Liver (tissue), 9 donors: ENCODE results near the gene RBM14. TPM values are rescaled to one million over a fixed set of nuclear protein-coding genes. Genes with fewer than 3 reads are reported as not detected.

ENCODE experiments used
- DNase-seq: peaks from one replicate; pipeline ENCODE4 v3.0.0-alpha.2; 2017; ENCODE audit warnings: low spot score
- H3K27ac ChIP-seq, 2 donors: one replicate each; pipeline ENCODE4 v1.7.0; 2013; ENCODE audit warnings: inconsistent platforms in 2 of 2, low read length in 2 of 2, control low read depth in 1 of 2, low read depth in 1 of 2, mild to moderate bottlenecking in 1 of 2
- H3K27me3 ChIP-seq, 4 donors: one replicate each; pipeline versions ENCODE4 v1.6.1 to v1.7.0; 2013; ENCODE audit warnings: low read length in 3 of 4, inconsistent platforms in 1 of 4, mild to moderate bottlenecking in 1 of 4, moderate library complexity in 1 of 4; ENCODE audit not compliant: control insufficient read depth in 4 of 4, insufficient read depth in 4 of 4
- H3K36me3 ChIP-seq, 4 donors: one replicate each; pipeline versions ENCODE4 v1.6.1 to v1.7.0; 2013; ENCODE audit warnings: low read length in 3 of 4, mild to moderate bottlenecking in 3 of 4, low read depth in 1 of 4, moderate library complexity in 1 of 4; ENCODE audit not compliant: control insufficient read depth in 4 of 4, insufficient read depth in 3 of 4
- H3K4me1 ChIP-seq, 4 donors: one replicate each; pipeline versions ENCODE4 v1.6.1 to v1.7.0; 2013; ENCODE audit warnings: low read length in 3 of 4, mild to moderate bottlenecking in 3 of 4, moderate library complexity in 1 of 4; ENCODE audit not compliant: control insufficient read depth in 4 of 4, insufficient read depth in 4 of 4
- H3K4me3 ChIP-seq, 3 donors: one replicate each; pipeline versions ENCODE4 v1.6.1 to v1.7.0; 2013; ENCODE audit warnings: low read length in 3 of 3, control low read depth in 1 of 3, low read depth in 1 of 3, mild to moderate bottlenecking in 1 of 3
- H3K9ac ChIP-seq, 2 donors: one replicate each; pipeline ENCODE4 v1.7.0; 2013; ENCODE audit warnings: low read length in 2 of 2, mild to moderate bottlenecking in 2 of 2, moderate library complexity in 2 of 2, control low read depth in 1 of 2, low read depth in 1 of 2
- H3K9me3 ChIP-seq, 4 donors: one replicate each; pipeline versions ENCODE4 v1.6.1 to v1.7.0; 2013; ENCODE audit warnings: low read length in 3 of 4; ENCODE audit not compliant: control insufficient read depth in 4 of 4
- EGR1 ChIP-seq, 2 donors: IDR thresholded peaks; 2 replicates each; pipeline ENCODE4 v1.6.1; 2016 to 2018; ENCODE audit warnings: antibody characterized with exemption in 2 of 2, low read depth in 2 of 2
- FOXA1 ChIP-seq: IDR thresholded peaks from 2 replicates; pipeline ENCODE4 v1.6.1; 2016; ENCODE audit warnings: antibody characterized with exemption
- FOXA2 ChIP-seq: IDR thresholded peaks from 2 replicates; pipeline ENCODE4 v1.6.1; 2016; ENCODE audit warnings: antibody characterized with exemption
- GABPA ChIP-seq, 2 donors: IDR thresholded peaks in 1 of 2; conservative IDR thresholded peaks in 1 of 2; 2 replicates each; pipeline ENCODE4 v1.6.1; 2016; ENCODE audit warnings: antibody characterized with exemption in 2 of 2, mild to moderate bottlenecking in 1 of 2, moderate library complexity in 1 of 2
- HNF4A ChIP-seq, 2 donors: conservative IDR thresholded peaks; 2 replicates each; pipeline ENCODE4 v1.6.1; 2016; ENCODE audit warnings: antibody characterized with exemption in 2 of 2, mild to moderate bottlenecking in 2 of 2
- HNF4G ChIP-seq: IDR thresholded peaks from 2 replicates; pipeline ENCODE4 v1.6.1; 2016; ENCODE audit warnings: antibody characterized with exemption
- JUND ChIP-seq, 2 donors: IDR thresholded peaks; 2 replicates each; pipeline ENCODE4 v1.6.1; 2016; ENCODE audit warnings: antibody characterized with exemption in 2 of 2
- RAD21 ChIP-seq, 2 donors: IDR thresholded peaks; 2 replicates each; pipeline ENCODE4 v1.6.1; 2016; ENCODE audit warnings: antibody characterized with exemption in 2 of 2, mild to moderate bottlenecking in 2 of 2
- RXRA ChIP-seq, 2 donors: IDR thresholded peaks; 2 replicates each; pipeline ENCODE4 v1.6.1; 2017 to 2018; ENCODE audit warnings: antibody characterized with exemption in 2 of 2, mild to moderate bottlenecking in 1 of 2
- YY1 ChIP-seq: IDR thresholded peaks from 2 replicates; pipeline ENCODE4 v1.6.1; 2016; ENCODE audit warnings: antibody characterized with exemption, mild to moderate bottlenecking
- WGBS: extraction: QIAGEN DNeasy Blood & Tissue Kit; methylation state at CpG from one replicate; pipeline ENCODE4 v1.1.7; 2013; 5-methylcytosine and 5-hydroxymethylcytosine counted together
- polyA plus RNA-seq, 2 donors: library from polyadenylated mRNA; stranded (reverse) in 1 of 2; unstranded in 1 of 2; fragments of 200-250 nt in 1 of 2; fragments of >200 nt in 1 of 2; fragmentation: Nextera tagmentation in 1 of 2; extraction: Ambion mirVana in 1 of 2; gene quantifications; one replicate each; pipeline versions ENCODE4 v1.2.1 to v1.2.3, GENCODE V29; 2013 to 2015
- total RNA-seq, 2 donors: library from RNA; depleted of rRNA; stranded (reverse); fragments of >200 nt; gene quantifications; one replicate each; pipeline ENCODE4 v1.2.3, GENCODE V29; 2014
- TF ChIP-seq, protein P1 (sequence below): IDR thresholded peaks from 2 replicates; pipeline ENCODE4 v1.6.1; 2016; ENCODE audit warnings: antibody characterized with exemption
- TF ChIP-seq, protein P2 (sequence below): IDR thresholded peaks from 2 replicates; pipeline ENCODE4 v1.6.1; 2016; ENCODE audit warnings: antibody characterized with exemption
- TF ChIP-seq, protein P3 (sequence below): IDR thresholded peaks from 2 replicates; pipeline ENCODE4 v1.6.1; 2016; ENCODE audit warnings: antibody characterized with exemption, mild to moderate bottlenecking
- TF ChIP-seq, protein P4 (sequence below): fragments of 150-350 bp; IDR thresholded peaks from 2 replicates; pipeline ENCODE4 v1.5.1; 2017; ENCODE audit warnings: improper control_type of control experiment, low read depth, low read length; ENCODE audit not compliant: missing input control
- donor health status: healthy.
- donor health status: healthy.
- donor health status: healthy.
- donor health status: healthy.
- donor health status: healthy.

The RBM14 gene
- total and polyA plus RNA-seq, 4 donors = 7.0 to 53.5 (median 21.9) TPM

DNA sequence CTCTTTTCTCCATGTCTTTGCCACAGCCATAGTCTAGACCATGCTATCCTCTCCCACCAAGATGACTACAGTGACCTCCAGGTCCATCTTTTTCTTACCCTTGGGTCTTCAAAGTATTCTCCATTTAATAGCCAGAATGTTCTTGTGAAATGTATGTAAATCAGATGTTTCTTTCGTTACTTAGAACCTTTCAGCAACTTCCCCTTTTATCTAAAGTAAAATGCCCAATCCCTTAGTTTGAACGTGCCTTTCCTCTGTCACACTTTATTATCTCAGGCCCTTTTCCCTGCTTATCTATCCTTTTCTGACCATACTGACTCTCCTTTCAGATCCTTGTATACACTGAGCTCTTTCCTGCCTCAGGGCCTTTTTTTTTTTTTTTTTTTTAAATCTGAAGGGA, 43.3 kb downstream of the RBM14 start (continued):
- TF ChIP-seq HNF4G (no peak), YY1 (no peak), GABPA (IDR thresholded peaks at IDR 0.05 in 1 of 2, conservative IDR thresholded peaks at IDR 0.05 in 1 of 2) (no peak), HNF4A (conservative IDR thresholded peaks at IDR 0.05) (no peak)
- TF ChIP-seq, protein P1, sequence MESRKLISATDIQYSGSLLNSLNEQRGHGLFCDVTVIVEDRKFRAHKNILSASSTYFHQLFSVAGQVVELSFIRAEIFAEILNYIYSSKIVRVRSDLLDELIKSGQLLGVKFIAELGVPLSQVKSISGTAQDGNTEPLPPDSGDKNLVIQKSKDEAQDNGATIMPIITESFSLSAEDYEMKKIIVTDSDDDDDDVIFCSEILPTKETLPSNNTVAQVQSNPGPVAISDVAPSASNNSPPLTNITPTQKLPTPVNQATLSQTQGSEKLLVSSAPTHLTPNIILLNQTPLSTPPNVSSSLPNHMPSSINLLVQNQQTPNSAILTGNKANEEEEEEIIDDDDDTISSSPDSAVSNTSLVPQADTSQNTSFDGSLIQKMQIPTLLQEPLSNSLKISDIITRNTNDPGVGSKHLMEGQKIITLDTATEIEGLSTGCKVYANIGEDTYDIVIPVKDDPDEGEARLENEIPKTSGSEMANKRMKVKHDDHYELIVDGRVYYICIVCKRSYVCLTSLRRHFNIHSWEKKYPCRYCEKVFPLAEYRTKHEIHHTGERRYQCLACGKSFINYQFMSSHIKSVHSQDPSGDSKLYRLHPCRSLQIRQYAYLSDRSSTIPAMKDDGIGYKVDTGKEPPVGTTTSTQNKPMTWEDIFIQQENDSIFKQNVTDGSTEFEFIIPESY = no peak

DNA sequence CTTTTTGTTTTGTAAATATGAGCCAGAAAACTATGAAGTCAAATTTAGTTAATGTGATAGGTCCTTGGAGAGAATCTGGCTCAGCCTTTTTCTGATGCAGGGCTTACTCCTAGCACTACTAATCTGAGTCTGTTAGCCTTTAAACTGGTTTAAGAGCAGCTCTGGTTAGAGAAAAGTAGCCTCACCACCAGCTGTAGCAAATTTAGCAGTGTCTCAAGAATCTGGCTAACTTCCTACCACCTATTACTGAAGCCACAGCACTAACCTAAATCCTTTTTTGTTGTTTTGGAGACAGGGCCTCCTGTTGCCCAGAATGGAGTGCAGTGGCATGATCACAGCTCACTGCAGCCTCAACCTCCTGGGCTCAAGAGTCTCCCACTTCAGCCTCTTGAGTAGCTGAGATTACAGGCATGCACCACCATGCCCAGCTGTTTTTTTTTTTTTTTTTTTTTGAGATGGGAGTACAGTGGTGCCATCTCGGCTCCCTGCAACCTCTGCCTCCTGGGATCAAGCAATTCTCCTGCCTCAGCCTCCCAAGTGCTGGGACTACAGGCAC, 47.4 kb downstream of the RBM14 start:
- no peak overlapping the region for H3K9ac ChIP-seq
- H3K4me1 ChIP-seq = no peaks in the 10 kb centered on the region
- H3K9me3 ChIP-seq = no peaks in the 10 kb centered on the region
- H3K27ac ChIP-seq = no peak overlapping the region
- DNase-seq = no peak
- TF ChIP-seq, protein P2, sequence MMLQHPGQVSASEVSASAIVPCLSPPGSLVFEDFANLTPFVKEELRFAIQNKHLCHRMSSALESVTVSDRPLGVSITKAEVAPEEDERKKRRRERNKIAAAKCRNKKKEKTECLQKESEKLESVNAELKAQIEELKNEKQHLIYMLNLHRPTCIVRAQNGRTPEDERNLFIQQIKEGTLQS = no peak
- TF ChIP-seq FOXA1 (no peak), JUND (IDR thresholded peaks at IDR 0.05) (no peak), YY1 (no peak), EGR1 (IDR thresholded peaks at IDR 0.05; ENCODE audit: low read depth in 2 of 2) (no peak), FOXA2 (no peak), RXRA (IDR thresholded peaks at IDR 0.05) (no peak), RAD21 (IDR thresholded peaks at IDR 0.05) (no peak), HNF4G (no peak), HNF4A (conservative IDR thresholded peaks at IDR 0.05) (no peak)
- TF ChIP-seq, protein P3, sequence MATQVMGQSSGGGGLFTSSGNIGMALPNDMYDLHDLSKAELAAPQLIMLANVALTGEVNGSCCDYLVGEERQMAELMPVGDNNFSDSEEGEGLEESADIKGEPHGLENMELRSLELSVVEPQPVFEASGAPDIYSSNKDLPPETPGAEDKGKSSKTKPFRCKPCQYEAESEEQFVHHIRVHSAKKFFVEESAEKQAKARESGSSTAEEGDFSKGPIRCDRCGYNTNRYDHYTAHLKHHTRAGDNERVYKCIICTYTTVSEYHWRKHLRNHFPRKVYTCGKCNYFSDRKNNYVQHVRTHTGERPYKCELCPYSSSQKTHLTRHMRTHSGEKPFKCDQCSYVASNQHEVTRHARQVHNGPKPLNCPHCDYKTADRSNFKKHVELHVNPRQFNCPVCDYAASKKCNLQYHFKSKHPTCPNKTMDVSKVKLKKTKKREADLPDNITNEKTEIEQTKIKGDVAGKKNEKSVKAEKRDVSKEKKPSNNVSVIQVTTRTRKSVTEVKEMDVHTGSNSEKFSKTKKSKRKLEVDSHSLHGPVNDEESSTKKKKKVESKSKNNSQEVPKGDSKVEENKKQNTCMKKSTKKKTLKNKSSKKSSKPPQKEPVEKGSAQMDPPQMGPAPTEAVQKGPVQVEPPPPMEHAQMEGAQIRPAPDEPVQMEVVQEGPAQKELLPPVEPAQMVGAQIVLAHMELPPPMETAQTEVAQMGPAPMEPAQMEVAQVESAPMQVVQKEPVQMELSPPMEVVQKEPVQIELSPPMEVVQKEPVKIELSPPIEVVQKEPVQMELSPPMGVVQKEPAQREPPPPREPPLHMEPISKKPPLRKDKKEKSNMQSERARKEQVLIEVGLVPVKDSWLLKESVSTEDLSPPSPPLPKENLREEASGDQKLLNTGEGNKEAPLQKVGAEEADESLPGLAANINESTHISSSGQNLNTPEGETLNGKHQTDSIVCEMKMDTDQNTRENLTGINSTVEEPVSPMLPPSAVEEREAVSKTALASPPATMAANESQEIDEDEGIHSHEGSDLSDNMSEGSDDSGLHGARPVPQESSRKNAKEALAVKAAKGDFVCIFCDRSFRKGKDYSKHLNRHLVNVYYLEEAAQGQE = no peak
- TF ChIP-seq, protein P4, sequence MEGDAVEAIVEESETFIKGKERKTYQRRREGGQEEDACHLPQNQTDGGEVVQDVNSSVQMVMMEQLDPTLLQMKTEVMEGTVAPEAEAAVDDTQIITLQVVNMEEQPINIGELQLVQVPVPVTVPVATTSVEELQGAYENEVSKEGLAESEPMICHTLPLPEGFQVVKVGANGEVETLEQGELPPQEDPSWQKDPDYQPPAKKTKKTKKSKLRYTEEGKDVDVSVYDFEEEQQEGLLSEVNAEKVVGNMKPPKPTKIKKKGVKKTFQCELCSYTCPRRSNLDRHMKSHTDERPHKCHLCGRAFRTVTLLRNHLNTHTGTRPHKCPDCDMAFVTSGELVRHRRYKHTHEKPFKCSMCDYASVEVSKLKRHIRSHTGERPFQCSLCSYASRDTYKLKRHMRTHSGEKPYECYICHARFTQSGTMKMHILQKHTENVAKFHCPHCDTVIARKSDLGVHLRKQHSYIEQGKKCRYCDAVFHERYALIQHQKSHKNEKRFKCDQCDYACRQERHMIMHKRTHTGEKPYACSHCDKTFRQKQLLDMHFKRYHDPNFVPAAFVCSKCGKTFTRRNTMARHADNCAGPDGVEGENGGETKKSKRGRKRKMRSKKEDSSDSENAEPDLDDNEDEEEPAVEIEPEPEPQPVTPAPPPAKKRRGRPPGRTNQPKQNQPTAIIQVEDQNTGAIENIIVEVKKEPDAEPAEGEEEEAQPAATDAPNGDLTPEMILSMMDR = no peak
- TF ChIP-seq, protein P1 = no peak
- H3K4me3 ChIP-seq = no peak overlapping the region
- 100% methylated on average over 1 of the region's 1 CpG for WGBS
- H3K27me3 ChIP-seq = no peaks in the 10 kb centered on the region
- peaks cover 6 to 33% (median 26%) of the 10 kb centered on the region in 4 donors for H3K36me3 ChIP-seq
